ENCODE results near the gene CFAP20DC. TPM values are rescaled to one million over a fixed set of nuclear protein-coding genes. Genes with fewer than 3 reads are reported as not detected.

Gene CFAP20DC
- total and polyA plus RNA-seq, 12 donors = 0.35 to 6.0 (median 2.0) TPM

DNA sequence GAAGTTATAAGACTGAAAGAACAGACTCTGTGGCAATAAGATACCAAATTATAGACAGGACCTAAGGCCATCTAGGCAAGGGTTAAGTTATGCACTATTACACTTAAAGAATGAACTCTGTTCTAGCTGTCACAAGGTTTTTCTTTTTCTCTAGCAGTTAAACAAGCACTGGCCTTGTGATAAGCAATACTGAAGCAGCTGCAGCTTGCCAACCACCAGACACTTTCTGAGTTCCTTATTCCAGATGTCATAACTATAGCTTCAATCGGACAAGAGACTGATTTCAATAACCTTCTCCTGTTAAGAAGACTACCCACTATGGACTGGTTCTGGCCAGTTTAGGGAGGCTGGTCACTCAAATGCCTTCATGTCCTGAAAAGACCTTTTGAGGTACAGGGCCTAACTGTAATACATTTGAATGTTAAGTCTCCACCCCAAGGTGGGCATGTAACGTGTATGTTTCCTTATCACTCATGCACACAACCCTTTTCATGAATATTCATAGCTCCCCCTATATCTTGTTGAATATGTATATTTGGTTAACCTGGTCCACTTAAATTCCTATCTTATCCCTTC, 85.8 kb downstream of the CFAP20DC start:
- no peak for DNase-seq
- H3K4me1 ChIP-seq (replicated peaks in 1 of 2) = no peaks in the 10 kb centered on the region
- no peaks in the 10 kb centered on the region for H3K27me3 ChIP-seq
- no peak overlapping the region for H3K27ac ChIP-seq
- no peaks in the 10 kb centered on the region for H3K9me3 ChIP-seq (replicated peaks in 1 of 3)
- TF ChIP-seq POLR2A (IDR thresholded peaks at IDR 0.05) = no peak
- TF ChIP-seq, protein P1, sequence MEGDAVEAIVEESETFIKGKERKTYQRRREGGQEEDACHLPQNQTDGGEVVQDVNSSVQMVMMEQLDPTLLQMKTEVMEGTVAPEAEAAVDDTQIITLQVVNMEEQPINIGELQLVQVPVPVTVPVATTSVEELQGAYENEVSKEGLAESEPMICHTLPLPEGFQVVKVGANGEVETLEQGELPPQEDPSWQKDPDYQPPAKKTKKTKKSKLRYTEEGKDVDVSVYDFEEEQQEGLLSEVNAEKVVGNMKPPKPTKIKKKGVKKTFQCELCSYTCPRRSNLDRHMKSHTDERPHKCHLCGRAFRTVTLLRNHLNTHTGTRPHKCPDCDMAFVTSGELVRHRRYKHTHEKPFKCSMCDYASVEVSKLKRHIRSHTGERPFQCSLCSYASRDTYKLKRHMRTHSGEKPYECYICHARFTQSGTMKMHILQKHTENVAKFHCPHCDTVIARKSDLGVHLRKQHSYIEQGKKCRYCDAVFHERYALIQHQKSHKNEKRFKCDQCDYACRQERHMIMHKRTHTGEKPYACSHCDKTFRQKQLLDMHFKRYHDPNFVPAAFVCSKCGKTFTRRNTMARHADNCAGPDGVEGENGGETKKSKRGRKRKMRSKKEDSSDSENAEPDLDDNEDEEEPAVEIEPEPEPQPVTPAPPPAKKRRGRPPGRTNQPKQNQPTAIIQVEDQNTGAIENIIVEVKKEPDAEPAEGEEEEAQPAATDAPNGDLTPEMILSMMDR (IDR thresholded peaks at IDR 0.05) = no peak
- 61 to 68% (median 64%) methylated on average over 2 of the region's 2 CpGs for WGBS, 4 donors
- H3K36me3 ChIP-seq (replicated peaks in 1 of 2) = no peaks in the 10 kb centered on the region
- H3K4me3 ChIP-seq = no peak overlapping the region
- intact Hi-C loops (cut with DNase I) = no loop called here

DNA sequence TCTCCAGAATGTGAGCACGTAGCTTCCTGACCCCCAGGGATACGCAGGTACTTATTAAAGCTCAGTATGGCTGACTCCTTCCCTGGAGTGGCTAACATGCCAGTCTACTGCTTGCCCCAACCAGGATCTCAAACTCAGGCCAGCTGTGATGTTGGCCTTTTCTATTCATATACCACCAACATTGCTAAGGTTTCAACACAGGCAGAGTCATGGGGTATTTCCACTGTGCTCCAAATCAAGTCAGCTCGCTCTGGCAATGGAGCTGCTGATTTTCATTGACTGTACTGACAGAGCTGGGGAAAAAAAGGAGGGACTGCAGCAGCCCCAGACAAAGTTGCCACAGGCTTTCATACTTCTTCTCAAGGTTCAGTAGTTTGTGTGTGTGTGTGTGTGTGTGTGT, 87.0 kb downstream of the CFAP20DC start:
- DNase-seq = no peak
- WGBS, 4 donors = 96 to 100% (median 99%) methylated on average over 3 of the region's 3 CpGs
- Histone ChIP-seq H3K36me3 (replicated peaks in 1 of 2) (no peaks in the 10 kb centered on the region), H3K9me3 (replicated peaks in 1 of 3) (no peaks in the 10 kb centered on the region), H3K4me1 (replicated peaks in 1 of 2) (no peaks in the 10 kb centered on the region), H3K27ac (no peak overlapping the region), H3K27me3 (no peaks in the 10 kb centered on the region), H3K4me3 (no peak overlapping the region)
- intact Hi-C loops (cut with DNase I) = no loop called here
- TF ChIP-seq, protein P1 (IDR thresholded peaks at IDR 0.05) = no peak
- TF ChIP-seq POLR2A (IDR thresholded peaks at IDR 0.05) = no peak

DNA sequence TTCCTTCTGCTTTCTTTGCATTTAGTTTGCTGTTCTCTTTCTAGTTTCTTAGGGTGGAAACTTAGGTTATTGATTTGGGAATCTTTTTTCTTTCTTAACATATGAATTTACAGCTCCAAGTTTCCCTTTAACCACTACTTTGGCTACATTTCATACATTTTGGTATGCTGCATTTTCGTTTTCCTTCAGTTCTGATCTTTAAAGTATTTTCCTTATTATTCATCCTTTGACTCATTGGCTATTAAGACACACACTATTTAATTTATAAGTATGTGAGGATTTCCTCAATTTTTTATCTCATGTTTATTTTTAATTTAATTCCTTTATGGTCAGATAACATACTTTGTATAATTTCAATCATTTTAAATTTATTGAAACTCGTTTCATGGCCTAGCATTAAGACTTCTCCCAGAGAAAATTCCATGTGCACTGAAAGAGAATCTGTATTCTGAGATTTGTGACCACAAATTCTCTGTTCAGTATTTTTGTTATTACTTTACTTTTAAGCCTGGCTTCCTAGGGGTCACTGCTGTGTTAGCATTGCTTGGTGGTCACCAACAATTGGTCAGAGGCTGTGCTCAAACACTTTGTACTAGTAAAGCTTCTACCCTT, 87.7 kb downstream of the CFAP20DC start:
- no peak overlapping the region for H3K4me3 ChIP-seq
- no peaks in the 10 kb centered on the region for H3K4me1 ChIP-seq (replicated peaks in 1 of 2)
- no peak for DNase-seq
- no peaks in the 10 kb centered on the region for H3K9me3 ChIP-seq (replicated peaks in 1 of 3)
- intact Hi-C loops (cut with DNase I) = no loop called here
- H3K27ac ChIP-seq = no peak overlapping the region
- 64 to 76% (median 71%) methylated on average over 2 of the region's 2 CpGs for WGBS, 4 donors
- TF ChIP-seq POLR2A (IDR thresholded peaks at IDR 0.05) = no peak
- TF ChIP-seq, protein P1 (IDR thresholded peaks at IDR 0.05) = no peak
- no peaks in the 10 kb centered on the region for H3K36me3 ChIP-seq (replicated peaks in 1 of 2)
- H3K27me3 ChIP-seq = no peaks in the 10 kb centered on the region

DNA sequence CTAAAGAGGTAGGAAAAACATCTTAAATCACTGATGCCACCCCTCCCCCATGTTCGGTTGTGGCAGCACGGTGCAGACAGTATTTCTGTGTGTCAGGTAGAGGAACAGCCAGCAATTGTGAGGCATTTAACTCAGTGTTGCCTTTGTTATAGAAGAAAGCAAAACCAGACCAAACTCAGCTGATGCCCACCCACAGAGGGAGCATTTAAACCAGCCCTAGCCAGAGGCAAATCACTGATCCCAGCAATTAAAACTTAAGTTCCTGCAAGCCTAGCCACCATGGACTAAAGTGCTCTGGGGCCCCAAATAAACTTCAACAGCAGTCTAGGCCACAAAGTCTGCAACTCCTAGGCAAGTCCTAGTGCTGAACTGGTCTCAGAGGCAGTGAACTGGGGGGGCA, 94.5 kb downstream of the CFAP20DC start:
- H3K27ac ChIP-seq = no peak overlapping the region
- intact Hi-C loops (cut with DNase I) = no loop called here
- H3K9me3 ChIP-seq (replicated peaks in 1 of 3) = no peaks in the 10 kb centered on the region
- WGBS, 4 donors = 54 to 74% (median 72%) methylated on average over 2 of the region's 2 CpGs
- no peaks in the 10 kb centered on the region for H3K27me3 ChIP-seq
- no peaks in the 10 kb centered on the region for H3K36me3 ChIP-seq (replicated peaks in 1 of 2)
- no peak overlapping the region for H3K4me3 ChIP-seq
- no peaks in the 10 kb centered on the region for H3K4me1 ChIP-seq (replicated peaks in 1 of 2)
- TF ChIP-seq, protein P1 (IDR thresholded peaks at IDR 0.05) = no peak
- no peak for TF ChIP-seq POLR2A (IDR thresholded peaks at IDR 0.05)
- DNase-seq = no peak
